Kidney (tissue), 14 donors: ENCODE results near the gene ZNF609. TPM values are rescaled to one million over a fixed set of nuclear protein-coding genes. Genes with fewer than 3 reads are reported as not detected.

Experiments used
- DNase-seq, 5 donors: peaks; one replicate each; pipeline ENCODE4 v3.0.0-alpha.2; 2013 to 2020
- FAIRE-seq: peaks from 2 replicates; lab custom pipeline; 2012; peaks lifted over from hg19 to GRCh38; lab: Jason Lieb, UNC
- H3K27ac ChIP-seq, 2 donors: one replicate each; pipeline ENCODE4 v1.7.0; 2013; ENCODE audit warnings: low read depth in 2 of 2, low read length in 2 of 2, inconsistent platforms in 1 of 2
- H3K27me3 ChIP-seq: one replicate; pipeline ENCODE4 v1.7.1; 2013; ENCODE audit warnings: low read length, inconsistent platforms; ENCODE audit not compliant: control insufficient read depth, insufficient read depth
- H3K36me3 ChIP-seq, 3 donors: one replicate each; pipeline versions ENCODE4 v1.7.0 to v1.7.1; 2013; ENCODE audit warnings: low read length in 3 of 3, control low read depth in 1 of 3, inconsistent platforms in 1 of 3; ENCODE audit not compliant: insufficient read depth in 3 of 3, control insufficient read depth in 2 of 3
- H3K4me1 ChIP-seq, 3 donors: one replicate each; pipeline versions ENCODE4 v1.7.0 to v1.7.1; 2013; ENCODE audit warnings: low read length in 3 of 3, inconsistent platforms in 1 of 3, low read depth in 1 of 3; ENCODE audit not compliant: control insufficient read depth in 2 of 3, insufficient read depth in 2 of 3
- H3K4me3 ChIP-seq, 3 donors: one replicate each; pipeline versions ENCODE4 v1.7.0 to v1.8.1; 2013; ENCODE audit warnings: low read length in 3 of 3, control low read depth in 1 of 3, inconsistent platforms in 1 of 3
- H3K9ac ChIP-seq, 3 donors: one replicate each; pipeline versions ENCODE4 v1.7.0 to v1.7.1; 2013; ENCODE audit warnings: low read length in 3 of 3, control low read depth in 1 of 3, inconsistent platforms in 1 of 3
- H3K9me3 ChIP-seq, 3 donors: one replicate each; pipeline versions ENCODE4 v1.7.0 to v1.7.1; 2013; ENCODE audit warnings: low read length in 3 of 3, control low read depth in 1 of 3, inconsistent platforms in 1 of 3; ENCODE audit not compliant: control insufficient read depth in 2 of 3, insufficient read depth in 1 of 3
- intact Hi-C: fragments of 100-400 bp; cut with DNase I; formaldehyde crosslinking; loops from one replicate; pipeline ENCODE4 v1.11.1; 2022
- polyA plus RNA-seq: library from polyadenylated mRNA; stranded (reverse); fragments of 350-450 nt; fragmentation: Illumina TruSeq; extraction: RNeasy Lipid Tissue Mini Kit (QIAGEN cat#74804); gene quantifications from one replicate; pipeline ENCODE4 v1.2.3, GENCODE V29; 2014; ENCODE audit warnings: low read depth, low replicate concordance; ENCODE audit not compliant: insufficient read depth
- total RNA-seq: library from RNA; stranded (reverse); fragmentation: NEBNext Ultra II Directional; extraction: Animal tissue kit (Norgen Biotek cat#: 25700); gene quantifications from one replicate; pipeline ENCODE4 v1.2.1, GENCODE V29; 2021
- TF ChIP-seq, protein P1 (sequence below): IDR thresholded peaks from 3 replicates; pipeline ENCODE4 v1.5.1; 2012; ENCODE audit warnings: mild to moderate bottlenecking, moderate library complexity, borderline replicate concordance; ENCODE audit not compliant: insufficient read depth; ENCODE audit errors: extremely low read depth
- donor health status: control.
- donor health status: control.
- donor health status: control.
- donor health status: control.
- donor health status: control.
- donor health status: DM: yes; HTN: yes; CAD: no.
- donor health status: Normal renal cell carcinoma (clear cell type).

ZNF609 gene
- total and polyA plus RNA-seq, 2 donors from 2014 or later: 3.1 to 37.2 TPM

DNA sequence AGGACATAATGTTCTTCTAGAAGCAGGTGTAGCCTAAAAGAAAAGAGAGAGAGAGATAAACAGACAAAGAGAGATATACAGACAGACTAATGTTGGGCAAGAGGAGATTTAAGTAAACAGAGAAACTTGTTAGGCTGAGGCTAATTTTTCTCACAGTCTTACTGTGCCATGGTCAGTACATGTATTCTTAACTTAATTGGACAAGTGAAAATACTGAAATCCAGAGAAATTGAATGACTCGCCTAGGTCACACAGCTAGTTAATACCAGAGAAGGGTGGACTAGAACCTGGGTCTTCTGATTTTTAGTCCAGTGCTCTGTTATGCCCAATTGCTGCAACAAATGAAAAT is 6.7 kb upstream of the ZNF609 start:
- FAIRE-seq: no peak
- no peak overlapping the region for H3K27ac ChIP-seq
- intact Hi-C loops: no loop called here

GRCh38 chr15:64454282-64454681 is 6.1 kb upstream of the ZNF609 start:
- peaks cover 0 to 8% (median 8%) of the 10 kb centered on the region in 3 donors for H3K4me1 ChIP-seq
- FAIRE-seq: no peak

More for the DNA sequence above, 6.7 kb upstream of the ZNF609 start:
- H3K4me3 ChIP-seq: no peak overlapping the region
- H3K27me3 ChIP-seq: no peaks in the 10 kb centered on the region
- no peak overlapping the region for H3K9ac ChIP-seq
- H3K9me3 ChIP-seq: no peaks in the 10 kb centered on the region
- peaks cover 0 to 8% (median 8%) of the 10 kb centered on the region in 3 donors for H3K4me1 ChIP-seq
- DNase-seq: no peak
- TF ChIP-seq, protein P1, sequence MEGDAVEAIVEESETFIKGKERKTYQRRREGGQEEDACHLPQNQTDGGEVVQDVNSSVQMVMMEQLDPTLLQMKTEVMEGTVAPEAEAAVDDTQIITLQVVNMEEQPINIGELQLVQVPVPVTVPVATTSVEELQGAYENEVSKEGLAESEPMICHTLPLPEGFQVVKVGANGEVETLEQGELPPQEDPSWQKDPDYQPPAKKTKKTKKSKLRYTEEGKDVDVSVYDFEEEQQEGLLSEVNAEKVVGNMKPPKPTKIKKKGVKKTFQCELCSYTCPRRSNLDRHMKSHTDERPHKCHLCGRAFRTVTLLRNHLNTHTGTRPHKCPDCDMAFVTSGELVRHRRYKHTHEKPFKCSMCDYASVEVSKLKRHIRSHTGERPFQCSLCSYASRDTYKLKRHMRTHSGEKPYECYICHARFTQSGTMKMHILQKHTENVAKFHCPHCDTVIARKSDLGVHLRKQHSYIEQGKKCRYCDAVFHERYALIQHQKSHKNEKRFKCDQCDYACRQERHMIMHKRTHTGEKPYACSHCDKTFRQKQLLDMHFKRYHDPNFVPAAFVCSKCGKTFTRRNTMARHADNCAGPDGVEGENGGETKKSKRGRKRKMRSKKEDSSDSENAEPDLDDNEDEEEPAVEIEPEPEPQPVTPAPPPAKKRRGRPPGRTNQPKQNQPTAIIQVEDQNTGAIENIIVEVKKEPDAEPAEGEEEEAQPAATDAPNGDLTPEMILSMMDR: no peak
- H3K36me3 ChIP-seq: peaks cover 0 to 11% (median 0%) of the 10 kb centered on the region in 3 donors

GRCh38 chr15:64455961-64456371 is 4.4 kb upstream of the ZNF609 start:
- Histone ChIP-seq H3K27ac (no peak overlapping the region), H3K27me3 (no peaks in the 10 kb centered on the region), H3K36me3 (peaks cover 0 to 10% (median 0%) of the 10 kb centered on the region in 3 donors), H3K4me1 (peaks cover 0 to 10% (median 8%) of the 10 kb centered on the region in 3 donors), H3K9ac (no peak overlapping the region), H3K9me3 (no peaks in the 10 kb centered on the region), H3K4me3 (no peak overlapping the region)
- TF ChIP-seq, protein P1: no peak
- peak in 3 of 5 donors; percentile 23 to 64 (median 59) for DNase-seq
- intact Hi-C loops: no loop called here
- FAIRE-seq: no peak

More at GRCh38 chr15:64454282-64454681, 6.1 kb upstream of the ZNF609 start:
- TF ChIP-seq, protein P1: no peak
- intact Hi-C loops: no loop called here
- H3K9ac ChIP-seq: no peak overlapping the region
- peaks cover 0 to 11% (median 0%) of the 10 kb centered on the region in 3 donors for H3K36me3 ChIP-seq
- no peaks in the 10 kb centered on the region for H3K9me3 ChIP-seq
- no peak for DNase-seq
- H3K4me3 ChIP-seq: no peak overlapping the region
- no peak overlapping the region for H3K27ac ChIP-seq
- H3K27me3 ChIP-seq: no peaks in the 10 kb centered on the region
